ENCODE data around the gene PRH2.

Gene PRH2

GRCh38 chr12:10952645-10953044, 23.6 kb downstream of the PRH2 start:
- no peak for DNase-seq (ENCODE audit: low read depth)
- no peak overlapping the region for H3K4me3 ChIP-seq (ENCODE audit: control insufficient read depth, low read depth, low read length)
- TF ChIP-seq CTCF (IDR thresholded peaks at IDR 0.05; ENCODE audit: control insufficient read depth, insufficient read depth, low read depth, low read length, missing control alignments) = no peak

- TF ChIP-seq CTCF (IDR thresholded peaks at IDR 0.05; ENCODE audit: control insufficient read depth, insufficient read depth, low read depth, low read length, missing control alignments) = no peak
- no peak for DNase-seq (ENCODE audit: low read depth)
- no peak overlapping the region for H3K4me3 ChIP-seq (ENCODE audit: control insufficient read depth, low read depth, low read length)
These were observed 27.0 kb downstream of the PRH2 start for GRCh38 chr12:10956085-10956484.

GRCh38 chr12:10957741-10958140, 28.7 kb downstream of the PRH2 start:
- no peak for DNase-seq (ENCODE audit: low read depth)
- H3K4me3 ChIP-seq (ENCODE audit: control insufficient read depth, low read depth, low read length) = no peak overlapping the region

GRCh38 chr12:10959804-10960203, 30.8 kb downstream of the PRH2 start:
- no peak overlapping the region for H3K4me3 ChIP-seq (ENCODE audit: control insufficient read depth, low read depth, low read length)
- no peak for DNase-seq (ENCODE audit: low read depth)
- TF ChIP-seq CTCF (IDR thresholded peaks at IDR 0.05; ENCODE audit: control insufficient read depth, insufficient read depth, low read depth, low read length, missing control alignments) = no peak

More at GRCh38 chr12:10957741-10958140, 28.7 kb downstream of the PRH2 start:
- no peak for TF ChIP-seq CTCF (IDR thresholded peaks at IDR 0.05; ENCODE audit: control insufficient read depth, insufficient read depth, low read depth, low read length, missing control alignments)

- no peak for TF ChIP-seq CTCF (IDR thresholded peaks at IDR 0.05; ENCODE audit: control insufficient read depth, insufficient read depth, low read depth, low read length, missing control alignments)
- DNase-seq (ENCODE audit: low read depth) = no peak
- no peak overlapping the region for H3K4me3 ChIP-seq (ENCODE audit: control insufficient read depth, low read depth, low read length)
These were observed 31.2 kb downstream of the PRH2 start for GRCh38 chr12:10960211-10960610.

- TF ChIP-seq CTCF (IDR thresholded peaks at IDR 0.05; ENCODE audit: control insufficient read depth, insufficient read depth, low read depth, low read length, missing control alignments) = no peak
- DNase-seq (ENCODE audit: low read depth) = no peak
- H3K4me3 ChIP-seq (ENCODE audit: control insufficient read depth, low read depth, low read length) = no peak overlapping the region
These were observed 36.4 kb downstream of the PRH2 start for GRCh38 chr12:10965476-10965875.

GRCh38 chr12:10966314-10966713, 37.3 kb downstream of the PRH2 start:
- no peak for DNase-seq (ENCODE audit: low read depth)
- H3K4me3 ChIP-seq (ENCODE audit: control insufficient read depth, low read depth, low read length) = no peak overlapping the region
- TF ChIP-seq CTCF (IDR thresholded peaks at IDR 0.05; ENCODE audit: control insufficient read depth, insufficient read depth, low read depth, low read length, missing control alignments) = no peak
